GM18867 (cell line): ENCODE data around the gene SORCS2.

Source experiments
- ATAC-seq: cut with Tn5 transposase; IDR thresholded peaks from one replicate; pipeline ENCODE4 v1.9.1; 2021; ENCODE audit warnings: mild to moderate bottlenecking, moderate library complexity; ENCODE audit not compliant: unreplicated experiment

Gene SORCS2

GRCh38 chr4:7709431-7709830 lies 517.1 kb downstream of the SORCS2 start:
- ATAC-seq = no peak

GRCh38 chr4:7710126-7710525 lies 517.8 kb downstream of the SORCS2 start:
- no peak for ATAC-seq

GRCh38 chr4:7710576-7711306 lies 518.4 kb downstream of the SORCS2 start:
- no peak for ATAC-seq

- ATAC-seq = no peak
These were observed 519.1 kb downstream of the SORCS2 start for GRCh38 chr4:7711307-7711963.

- no peak for ATAC-seq
These were observed 519.8 kb downstream of the SORCS2 start for GRCh38 chr4:7712021-7712671.

GRCh38 chr4:7713757-7714156 lies 521.4 kb downstream of the SORCS2 start:
- no peak for ATAC-seq

GRCh38 chr4:7714176-7714575 lies 521.8 kb downstream of the SORCS2 start:
- no peak for ATAC-seq

- no peak for ATAC-seq
These were observed 522.4 kb downstream of the SORCS2 start for GRCh38 chr4:7714738-7715137.

GRCh38 chr4:7715271-7716009 lies 523.1 kb downstream of the SORCS2 start:
- ATAC-seq = no peak

- ATAC-seq = no peak
These were observed 523.8 kb downstream of the SORCS2 start for GRCh38 chr4:7716010-7716721.

GRCh38 chr4:7717161-7717560 lies 524.8 kb downstream of the SORCS2 start:
- ATAC-seq = no peak

GRCh38 chr4:7717946-7718490 lies 525.7 kb downstream of the SORCS2 start:
- ATAC-seq = no peak

- no peak for ATAC-seq
These were observed 527.2 kb downstream of the SORCS2 start for GRCh38 chr4:7719354-7720174.

- ATAC-seq = no peak
These were observed 529.7 kb downstream of the SORCS2 start for GRCh38 chr4:7721984-7722551.

- ATAC-seq = no peak
These were observed 530.5 kb downstream of the SORCS2 start for GRCh38 chr4:7722766-7723387.

GRCh38 chr4:7723625-7724024 lies 531.3 kb downstream of the SORCS2 start:
- no peak for ATAC-seq

GRCh38 chr4:7725951-7726350 lies 533.6 kb downstream of the SORCS2 start:
- ATAC-seq = no peak

GRCh38 chr4:7726665-7727413 lies 534.5 kb downstream of the SORCS2 start:
- ATAC-seq = no peak
